Ecto neural progenitor cell (in vitro differentiated cells): Measurements from ENCODE around the gene SPINK2.

Experiments
- DNase-seq: peaks from one replicate; pipeline ENCODE4 v3.0.0-alpha.2; 2018; ENCODE audit warnings: low spot score

SPINK2 gene

GRCh38 chr4:56799824-56800756, 21.4 kb downstream of the SPINK2 start:
- DNase-seq = peak; percentile 83

- no peak for DNase-seq
Observed at GRCh38 chr4:56799161-56799759, 22.2 kb downstream of the SPINK2 start.

GRCh38 chr4:56796211-56796610, 25.3 kb downstream of the SPINK2 start:
- DNase-seq = no peak

GRCh38 chr4:56791316-56791715, 30.2 kb downstream of the SPINK2 start:
- no peak for DNase-seq

GRCh38 chr4:56790691-56791091, 30.8 kb downstream of the SPINK2 start:
- no peak for DNase-seq

GRCh38 chr4:56788081-56788480, 33.4 kb downstream of the SPINK2 start:
- no peak for DNase-seq

GRCh38 chr4:56787380-56787779, 34.1 kb downstream of the SPINK2 start:
- no peak for DNase-seq

- DNase-seq = peak; percentile 48
Observed at GRCh38 chr4:56786955-56787354, 34.5 kb downstream of the SPINK2 start.

GRCh38 chr4:56783986-56784385, 37.5 kb downstream of the SPINK2 start:
- no peak for DNase-seq

- DNase-seq = no peak
Observed at GRCh38 chr4:56782019-56782418, 39.5 kb downstream of the SPINK2 start.

GRCh38 chr4:56773346-56773745, 48.2 kb downstream of the SPINK2 start:
- no peak for DNase-seq

GRCh38 chr4:56772134-56772533, 49.4 kb downstream of the SPINK2 start:
- no peak for DNase-seq

- no peak for DNase-seq
Observed at GRCh38 chr4:56768763-56769162, 52.7 kb downstream of the SPINK2 start.

GRCh38 chr4:56768316-56768715, 53.2 kb downstream of the SPINK2 start:
- no peak for DNase-seq

- DNase-seq = no peak
Observed at GRCh38 chr4:56767567-56767966, 53.9 kb downstream of the SPINK2 start.

GRCh38 chr4:56764775-56765174, 56.7 kb downstream of the SPINK2 start:
- no peak for DNase-seq

GRCh38 chr4:56764223-56764622, 57.3 kb downstream of the SPINK2 start:
- DNase-seq = no peak

- no peak for DNase-seq
Observed at GRCh38 chr4:56762484-56763250, 58.8 kb downstream of the SPINK2 start.

- DNase-seq = no peak
Observed at GRCh38 chr4:56760183-56760582, 61.3 kb downstream of the SPINK2 start.
